NCI-H82 treated with DMSO at 0.1 percent for 48 hours (cell line): ENCODE results near the gene PAF1.

ENCODE experiments used
- DNase-seq: peaks from one replicate; lab custom pipeline; 2025; ENCODE audit not compliant: unreplicated experiment; lab: John Stamatoyannopoulos, UW

PAF1 gene

GRCh38 chr19:39417463-39418181 is 26.7 kb upstream of the PAF1 start:
- DNase-seq: no peak

GRCh38 chr19:39416152-39417120 is 25.5 kb upstream of the PAF1 start:
- no peak for DNase-seq

- no peak for DNase-seq
Observed at GRCh38 chr19:39415111-39416046, 24.5 kb upstream of the PAF1 start.

- DNase-seq: no peak
Observed at GRCh38 chr19:39413911-39414608, 23.2 kb upstream of the PAF1 start.

GRCh38 chr19:39413272-39413910 is 22.5 kb upstream of the PAF1 start:
- DNase-seq: peak; percentile 56

- no peak for DNase-seq
Observed at GRCh38 chr19:39412867-39413271, 22.0 kb upstream of the PAF1 start.

- DNase-seq: peak; percentile 99
Observed at GRCh38 chr19:39412100-39412866, 21.4 kb upstream of the PAF1 start, which contains the start of gene PLEKHG2. Gene PLEKHG2, plus strand, starts transcription at chr19:39412669. Its CDS starts 1,418 bp downstream, at chr19:39414087.

- peak; percentile 97 for DNase-seq
Observed at GRCh38 chr19:39411832-39412099, 20.9 kb upstream of the PAF1 start.

GRCh38 chr19:39411081-39411831 is 20.4 kb upstream of the PAF1 start:
- no peak for DNase-seq

- no peak for DNase-seq
Observed at GRCh38 chr19:39410831-39411080, 19.9 kb upstream of the PAF1 start.

- DNase-seq: no peak
Observed at GRCh38 chr19:39410017-39410830, 19.3 kb upstream of the PAF1 start.

- DNase-seq: no peak
Observed at GRCh38 chr19:39409208-39410016, 18.5 kb upstream of the PAF1 start.

- no peak for DNase-seq
Observed at GRCh38 chr19:39408392-39409207, 17.7 kb upstream of the PAF1 start.

- no peak for DNase-seq
Observed at GRCh38 chr19:39407660-39408391, 16.9 kb upstream of the PAF1 start.

- no peak for DNase-seq
Observed at GRCh38 chr19:39407410-39407659, 16.4 kb upstream of the PAF1 start.
